Effector memory CD4-positive, alpha-beta T cell (primary cell): Measurements from ENCODE around the gene RBM27.
"Not testable (repeated sequence)": the region's sequence is repeated elsewhere in the genome, so short reads cannot be mapped to it uniquely, and the experiment has no call there.

ENCODE experiments used
- DNase-seq, 3 donors: peaks; one replicate each; pipeline ENCODE4 v3.0.0-alpha.2; 2020
- H3K27ac ChIP-seq: 2 replicates; pipeline ENCODE4 v1.7.0; 2013; ENCODE audit warnings: mild to moderate bottlenecking, low read length, moderate library complexity; ENCODE audit not compliant: insufficient read depth, poor library complexity, severe bottlenecking
- H3K27me3 ChIP-seq: replicated peaks from 2 replicates; pipeline ENCODE4 v1.7.0; 2013; ENCODE audit warnings: mild to moderate bottlenecking, low read length; ENCODE audit not compliant: insufficient read depth, control insufficient read depth, poor library complexity, severe bottlenecking
- H3K36me3 ChIP-seq: 2 replicates; pipeline ENCODE4 v1.7.0; 2013; ENCODE audit warnings: mild to moderate bottlenecking, low read length, moderate library complexity; ENCODE audit not compliant: control insufficient read depth, insufficient read depth
- H3K4me1 ChIP-seq: 2 replicates; pipeline ENCODE4 v1.7.0; 2013; ENCODE audit warnings: low read length, mild to moderate bottlenecking; ENCODE audit not compliant: control insufficient read depth, insufficient read depth, poor library complexity, severe bottlenecking
- H3K4me3 ChIP-seq: 2 replicates; pipeline ENCODE4 v1.7.0; 2013; ENCODE audit warnings: low read length, low read depth, mild to moderate bottlenecking; ENCODE audit not compliant: insufficient read depth, poor library complexity, severe bottlenecking
- H3K9me3 ChIP-seq: 2 replicates; pipeline ENCODE4 v1.7.0; 2013; ENCODE audit warnings: mild to moderate bottlenecking, low read length, moderate library complexity; ENCODE audit not compliant: control insufficient read depth

The RBM27 gene

GRCh38 chr5:146205499-146206202, 2.2 kb downstream of the RBM27 start:
- DNase-seq, result no peak
- no peak overlapping the region for H3K27ac ChIP-seq
- no peaks in the 10 kb centered on the region for H3K9me3 ChIP-seq
- H3K27me3 ChIP-seq, result no peaks in the 10 kb centered on the region
- H3K36me3 ChIP-seq, result no peaks in the 10 kb centered on the region
- peaks cover 17% of the 10 kb centered on the region for H3K4me1 ChIP-seq
- H3K4me3 ChIP-seq, result peak overlapping the region; percentile 30

DNA sequence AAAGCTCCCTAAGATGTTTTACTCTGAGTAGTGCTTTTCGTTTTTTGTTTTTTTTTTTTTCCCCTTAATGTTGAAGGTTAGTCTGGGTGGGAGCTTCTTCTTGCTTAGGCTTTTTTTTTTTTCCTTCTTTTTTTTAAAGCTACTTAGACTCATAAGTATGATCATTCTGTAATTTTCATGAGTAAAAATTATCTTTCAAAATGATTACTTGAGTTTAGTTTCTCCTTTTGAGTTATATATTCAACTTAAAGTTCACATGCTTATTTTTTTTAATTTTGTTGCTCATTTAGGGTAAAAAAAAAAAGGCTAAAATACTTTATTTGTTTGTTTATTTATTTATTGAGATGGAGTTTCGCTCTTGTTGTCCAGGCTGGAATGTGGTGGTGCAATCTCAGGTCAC, 2.9 kb downstream of the RBM27 start:
- H3K36me3 ChIP-seq, result no peaks in the 10 kb centered on the region
- no peaks in the 10 kb centered on the region for H3K27me3 ChIP-seq
- H3K9me3 ChIP-seq, result no peaks in the 10 kb centered on the region
- no peak overlapping the region for H3K4me3 ChIP-seq
- no peak overlapping the region for H3K27ac ChIP-seq
- peaks cover 17% of the 10 kb centered on the region for H3K4me1 ChIP-seq
- no peak for DNase-seq

DNA sequence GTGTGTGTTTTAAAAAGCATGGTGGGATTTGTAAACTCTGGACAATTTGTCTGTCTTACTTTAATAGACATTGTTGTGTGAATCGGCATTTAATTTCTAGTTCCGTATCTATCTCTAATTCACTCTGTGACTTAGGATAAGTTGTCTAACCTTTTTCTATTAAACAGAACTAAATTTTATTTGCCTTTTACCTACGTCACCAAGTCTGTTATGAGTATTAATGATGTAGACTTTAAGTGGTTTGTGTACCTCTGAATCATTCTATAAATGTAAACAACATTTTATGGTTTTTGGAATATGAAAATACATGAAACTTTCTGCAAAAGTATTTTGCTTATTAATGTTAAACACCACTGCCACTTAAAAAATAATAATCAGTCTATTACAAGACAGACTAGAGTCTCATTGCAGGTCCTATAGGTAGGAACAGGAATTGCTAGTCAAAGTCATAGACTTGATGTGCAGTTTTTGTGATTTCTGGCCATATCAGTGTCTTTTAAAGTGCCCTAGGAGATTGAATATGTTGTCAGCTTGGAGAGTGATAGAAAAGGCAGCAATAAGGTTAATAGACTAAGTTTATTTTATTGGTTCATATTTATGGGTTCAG, 5.6 kb downstream of the RBM27 start:
- Histone ChIP-seq H3K36me3 (no peaks in the 10 kb centered on the region), H3K9me3 (no peaks in the 10 kb centered on the region), H3K27me3 (no peaks in the 10 kb centered on the region), H3K4me3 (no peak overlapping the region), H3K27ac (no peak overlapping the region), H3K4me1 (peaks cover 17% of the 10 kb centered on the region)
- DNase-seq, result no peak

DNA sequence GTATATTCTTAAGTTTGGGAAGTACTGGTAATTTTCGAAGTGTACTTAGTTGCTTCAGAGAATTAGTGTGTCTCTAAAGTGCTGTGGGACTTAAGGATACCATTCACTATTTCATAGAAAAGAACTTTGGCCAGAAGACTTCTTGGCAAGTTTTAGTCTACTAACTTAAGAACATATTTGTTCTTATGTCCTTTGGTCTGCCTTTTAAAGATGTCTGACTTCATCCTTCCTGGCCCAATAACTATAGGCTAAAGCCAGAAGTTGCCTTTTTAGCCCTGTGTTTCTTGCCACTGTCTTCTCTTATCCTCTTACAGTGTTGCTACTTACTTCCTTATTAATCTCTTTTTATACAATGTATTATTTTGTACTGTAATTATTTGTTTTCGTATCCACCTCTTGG, 6.3 kb downstream of the RBM27 start:
- Histone ChIP-seq H3K27me3 (no peaks in the 10 kb centered on the region), H3K4me1 (peaks cover 11% of the 10 kb centered on the region), H3K9me3 (no peaks in the 10 kb centered on the region), H3K27ac (no peak overlapping the region), H3K4me3 (no peak overlapping the region), H3K36me3 (no peaks in the 10 kb centered on the region)
- no peak for DNase-seq

DNA sequence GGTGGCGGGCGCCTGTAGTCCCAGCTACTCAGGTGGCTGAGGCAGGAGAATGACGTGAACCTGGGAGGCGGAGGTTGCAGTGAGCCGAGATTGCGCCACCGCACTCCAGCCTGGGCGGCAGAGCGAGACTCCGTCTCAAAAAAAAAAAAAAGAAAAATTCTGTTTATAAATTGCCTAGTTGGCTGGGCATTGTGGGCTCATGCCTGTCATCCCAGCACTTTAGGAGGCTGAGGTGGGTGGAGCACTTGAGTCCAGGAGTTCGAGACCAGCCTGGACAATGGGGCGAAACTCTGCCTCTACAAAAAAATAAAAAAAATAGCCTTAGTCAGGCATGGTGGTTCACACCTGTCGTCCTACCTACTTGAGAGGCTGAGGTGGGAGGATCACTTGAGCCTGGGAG, 7.4 kb downstream of the RBM27 start:
- not testable (repeated sequence) for DNase-seq, H3K9me3 ChIP-seq, H3K27ac ChIP-seq, H3K27me3 ChIP-seq, H3K36me3 ChIP-seq, H3K4me1 ChIP-seq, H3K4me3 ChIP-seq

- H3K9me3 ChIP-seq, result no peaks in the 10 kb centered on the region
- no peak overlapping the region for H3K4me3 ChIP-seq
- no peaks in the 10 kb centered on the region for H3K36me3 ChIP-seq
- no peak overlapping the region for H3K27ac ChIP-seq
- H3K4me1 ChIP-seq, result no peaks in the 10 kb centered on the region
- DNase-seq, result no peak
- no peaks in the 10 kb centered on the region for H3K27me3 ChIP-seq
These were observed 9.9 kb downstream of the RBM27 start for GRCh38 chr5:146213210-146213826.

DNA sequence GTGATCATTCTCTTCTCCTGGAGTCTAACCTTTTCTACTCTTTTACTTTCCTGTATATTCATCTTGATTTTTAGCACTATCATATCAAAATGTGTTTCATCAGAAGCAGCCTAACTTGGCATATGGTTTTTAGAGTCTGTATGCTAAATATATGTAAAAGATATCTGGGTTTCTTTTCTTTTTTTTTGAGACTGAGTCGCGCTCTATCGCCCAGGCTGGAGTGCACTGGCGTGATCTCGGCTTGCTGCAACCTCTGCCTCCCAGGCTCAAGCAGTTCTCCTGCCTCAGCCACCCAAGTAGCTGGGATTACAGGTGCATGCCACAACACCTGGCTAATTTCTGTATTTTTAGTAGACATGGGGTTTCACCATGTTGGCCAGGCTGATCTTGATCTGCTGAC, 11.5 kb downstream of the RBM27 start:
- not testable (repeated sequence) for H3K9me3 ChIP-seq, H3K36me3 ChIP-seq, H3K27me3 ChIP-seq, DNase-seq, H3K4me3 ChIP-seq, H3K27ac ChIP-seq, H3K4me1 ChIP-seq

DNA sequence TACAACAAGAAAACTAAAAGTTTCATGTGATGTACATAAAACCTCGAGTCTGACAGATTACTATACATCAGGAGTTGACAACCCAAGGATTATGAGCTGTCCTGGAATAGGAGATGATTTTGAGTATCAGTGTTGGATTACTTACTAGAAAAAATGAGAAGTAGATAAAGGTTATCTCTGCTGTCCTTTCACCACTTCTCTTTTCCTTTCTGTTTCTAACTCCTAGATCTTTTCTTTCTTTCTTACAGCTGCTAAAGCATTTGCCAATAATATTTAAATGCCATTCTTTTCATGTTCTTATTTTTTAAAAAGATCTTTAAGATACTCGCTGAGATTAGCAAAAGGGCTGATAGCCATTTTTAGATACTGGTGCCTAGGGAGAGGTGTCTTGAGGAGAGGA, 14.8 kb downstream of the RBM27 start:
- no peaks in the 10 kb centered on the region for H3K9me3 ChIP-seq
- H3K27ac ChIP-seq, result no peak overlapping the region
- H3K27me3 ChIP-seq, result no peaks in the 10 kb centered on the region

GRCh38 chr5:146219243-146219642, 15.8 kb downstream of the RBM27 start:
- no peak for DNase-seq
- H3K36me3 ChIP-seq, result peaks cover 10% of the 10 kb centered on the region
- H3K9me3 ChIP-seq, result no peaks in the 10 kb centered on the region
- H3K4me3 ChIP-seq, result no peak overlapping the region
- no peaks in the 10 kb centered on the region for H3K27me3 ChIP-seq
- H3K27ac ChIP-seq, result no peak overlapping the region
- no peaks in the 10 kb centered on the region for H3K4me1 ChIP-seq

More for the DNA sequence above, 14.8 kb downstream of the RBM27 start:
- Histone ChIP-seq H3K4me1 (no peaks in the 10 kb centered on the region), H3K4me3 (no peak overlapping the region), H3K36me3 (peaks cover 5% of the 10 kb centered on the region)
- DNase-seq, result no peak

- no peak overlapping the region for H3K27ac ChIP-seq
- H3K9me3 ChIP-seq, result no peaks in the 10 kb centered on the region
- H3K4me3 ChIP-seq, result no peak overlapping the region
- no peaks in the 10 kb centered on the region for H3K27me3 ChIP-seq
- DNase-seq, result no peak
- H3K4me1 ChIP-seq, result no peaks in the 10 kb centered on the region
- H3K36me3 ChIP-seq, result peaks cover 17% of the 10 kb centered on the region
These were observed 17.8 kb downstream of the RBM27 start for GRCh38 chr5:146221234-146221633.
